GM23338 (cell line): Measurements from ENCODE around the gene TRIM54. TPM values are rescaled to one million over a fixed set of nuclear protein-coding genes. Genes with fewer than 3 reads are reported as not detected.
A peak's percentile ranks its signal among the peaks of the same experiment; 100 is the strongest.

Experiments
- ATAC-seq: fragments of 200-7000 bp; cut with Tn5 transposase; 3 replicates; pipeline ENCODE4 v1.9.1; 2020
- DNase-seq: peaks from one replicate; pipeline ENCODE4 v3.0.0-alpha.2; 2015; ENCODE audit warnings: low spot score
- H2AFZ ChIP-seq: fragments of 200-600 bp; sonication (generic); 2 replicates; pipeline ENCODE4 v1.8.0; 2016; ENCODE audit warnings: antibody characterized with exemption, mild to moderate bottlenecking, moderate library complexity
- H3F3A ChIP-seq: fragments of 200-600 bp; sonication (generic); replicated peaks from 2 replicates; pipeline ENCODE4 v1.8.0; 2017; ENCODE audit warnings: antibody characterized with exemption, mixed run types, low read depth
- H3K27ac ChIP-seq: fragments of 200-600 bp; sonication (generic); 2 replicates; pipeline ENCODE4 v1.6.1; 2016; ENCODE audit warnings: low read depth
- H3K27me3 ChIP-seq: fragments of 200-600 bp; sonication (generic); 2 replicates; pipeline ENCODE4 v1.8.0; 2016; ENCODE audit warnings: mild to moderate bottlenecking, mixed run types, moderate library complexity; ENCODE audit not compliant: insufficient read depth
- H3K36me3 ChIP-seq: fragments of 200-600 bp; sonication (generic); 2 replicates; pipeline ENCODE4 v1.8.0; 2016; ENCODE audit warnings: mild to moderate bottlenecking; ENCODE audit not compliant: insufficient read depth
- H3K4me1 ChIP-seq: fragments of 200-600 bp; sonication (generic); 2 replicates; pipeline ENCODE4 v1.8.0; 2016; ENCODE audit warnings: mild to moderate bottlenecking, moderate library complexity; ENCODE audit not compliant: insufficient read depth
- H3K4me2 ChIP-seq: fragments of 200-600 bp; sonication (generic); 2 replicates; pipeline ENCODE4 v1.7.1; 2017; ENCODE audit warnings: mixed run types
- H3K4me3 ChIP-seq: fragments of 200-600 bp; sonication (generic); 2 replicates; pipeline ENCODE4 v1.6.1; 2016; ENCODE audit warnings: mixed run types
- H3K79me2 ChIP-seq: fragments of 200-600 bp; sonication (generic); replicated peaks from 2 replicates; pipeline ENCODE4 v1.8.0; 2017; ENCODE audit warnings: mild to moderate bottlenecking; ENCODE audit not compliant: insufficient read depth
- H3K9me2 ChIP-seq: fragments of 200-600 bp; sonication (generic); 2 replicates; pipeline ENCODE4 v1.8.0; 2017; ENCODE audit not compliant: insufficient read depth
- H4K20me1 ChIP-seq: fragments of 200-600 bp; sonication (generic); replicated peaks from 2 replicates; pipeline ENCODE4 v1.8.0; 2017; ENCODE audit warnings: mild to moderate bottlenecking; ENCODE audit not compliant: insufficient read depth
- H3K27ac Mint-ChIP-seq: 2 replicates; pipeline ENCODE4 v1.8.0; 2020; ENCODE audit warnings: inconsistent platforms, mild to moderate bottlenecking, moderate library complexity, mixed read lengths
- H3K27me3 Mint-ChIP-seq: 3 replicates; pipeline ENCODE4 v1.8.0; 2022; ENCODE audit warnings: low read depth, mild to moderate bottlenecking, moderate library complexity, mixed read lengths, inconsistent platforms; ENCODE audit not compliant: insufficient read depth, poor library complexity
- H3K36me3 Mint-ChIP-seq: 3 replicates; pipeline ENCODE4 v1.8.0; 2021; ENCODE audit warnings: low read depth, mild to moderate bottlenecking, inconsistent platforms, moderate library complexity, mixed read lengths
- H3K4me1 Mint-ChIP-seq: 3 replicates; pipeline ENCODE4 v1.8.0; 2020; ENCODE audit warnings: mild to moderate bottlenecking, inconsistent platforms, mixed read lengths
- H3K4me3 Mint-ChIP-seq: 3 replicates; pipeline ENCODE4 v1.8.0; 2021; ENCODE audit warnings: moderate library complexity, mild to moderate bottlenecking, inconsistent platforms, mixed read lengths
- H3K9me3 Mint-ChIP-seq: 3 replicates; pipeline ENCODE4 v1.8.0; 2020; ENCODE audit warnings: moderate library complexity, mild to moderate bottlenecking, inconsistent platforms, mixed read lengths
- ETS1 ChIP-seq: IDR thresholded peaks from 2 replicates; pipeline ENCODE4 v1.6.1; 2016; ENCODE audit warnings: antibody characterized with exemption
- EZH2 ChIP-seq: fragments of 200-600 bp; sonication (generic); IDR thresholded peaks from one replicate; pipeline ENCODE4 v1.8.0; 2017; ENCODE audit warnings: antibody characterized with exemption, mild to moderate bottlenecking, low read depth; ENCODE audit not compliant: unreplicated experiment
- EZH2phosphoT487 ChIP-seq: fragments of 200-600 bp; sonication (generic); IDR thresholded peaks from one replicate; pipeline ENCODE4 v1.8.1; 2018; ENCODE audit warnings: antibody characterized with exemption; ENCODE audit not compliant: unreplicated experiment
- polyA plus RNA-seq: library from polyadenylated mRNA; unstranded; fragments of >200 nt; fragmentation: Nextera tagmentation; extraction: Ambion mirVana; gene quantifications from 2 replicates; pipeline ENCODE4 v1.2.1, GENCODE V29; 2016
- total RNA-seq: library from RNA; depleted of rRNA; stranded (reverse); fragments of >200 nt; shearing (Covaris generic); gene quantifications from 2 replicates; pipeline ENCODE4 v1.2.3, GENCODE V29; 2014
- TF ChIP-seq, protein P1 (sequence below): IDR thresholded peaks from one replicate; pipeline ENCODE4 v1.6.1; 2018; ENCODE audit warnings: antibody characterized with exemption; ENCODE audit not compliant: unreplicated experiment

TRIM54 gene
- total and polyA plus RNA-seq, 2 experiments from 2014 or later = 1.6 to 3.3 TPM

GRCh38 chr2:27307545-27308358 is 25.5 kb downstream of the TRIM54 start:
- no peak overlapping the region for H3K27ac ChIP-seq
- DNase-seq = peak; percentile 56
- no peaks in the 10 kb centered on the region for H3K79me2 ChIP-seq
- TF ChIP-seq EZH2 (peak; percentile 47), EZH2phosphoT487 (no peak)
- H3K36me3 ChIP-seq = no peaks in the 10 kb centered on the region
- H3K27me3 ChIP-seq = peaks cover 57% of the 10 kb centered on the region
- H3K4me2 ChIP-seq = peak overlapping the region; percentile 84
- H3K4me3 ChIP-seq = peak overlapping the region; percentile 55
- Mint-ChIP-seq H3K4me3 (peak overlapping the region; percentile 60), H3K9me3 (no peaks in the 10 kb centered on the region), H3K4me1 (peaks cover 5% of the 10 kb centered on the region), H3K27ac (no peak overlapping the region), H3K36me3 (peaks cover 5% of the 10 kb centered on the region; the same call in 1 of the 3 replicates), H3K27me3 (peaks cover 54% of the 10 kb centered on the region)
- ATAC-seq = peak; percentile 51
- H2AFZ ChIP-seq = peak overlapping the region; percentile 94; the same call in 1 of the 2 replicates
- peaks cover 8% of the 10 kb centered on the region; the same call in 1 of the 2 replicates for H3F3A ChIP-seq
- peaks cover 9% of the 10 kb centered on the region for H3K4me1 ChIP-seq
- H4K20me1 ChIP-seq = peaks cover 4% of the 10 kb centered on the region; the same call in 1 of the 2 replicates
- no peaks in the 10 kb centered on the region for H3K9me2 ChIP-seq

GRCh38 chr2:27308359-27308881 is 26.2 kb downstream of the TRIM54 start, which contains the start of gene UCN:
UCN (minus strand) TSS chr2:27308445; CDS start chr2:27307895, 550 bp downstream.
- no peak within 1 kb of the TSS for H3K27ac Mint-ChIP-seq
- Histone ChIP-seq H3K36me3 (no peaks in the 10 kb centered on the region), H4K20me1 (peaks cover 4% of the 10 kb centered on the region; the same call in 1 of the 2 replicates), H3K79me2 (no peaks in the 10 kb centered on the region), H3K4me2 (peak within 1 kb of the TSS; percentile 84), H3K9me2 (no peaks in the 10 kb centered on the region), H3K27me3 (peaks cover 57% of the 10 kb centered on the region), H3F3A (0 out of 2 replicates have a peak, but pooled peaks cover 6% of the 10 kb centered on the region), H3K27ac (no peak within 1 kb of the TSS), H3K4me3 (peak within 1 kb of the TSS; percentile 55), H3K4me1 (peaks cover 9% of the 10 kb centered on the region; the same call in 1 of the 2 replicates), H2AFZ (peak within 1 kb of the TSS; percentile 94; the same call in 1 of the 2 replicates)
- DNase-seq (peak; percentile 83), ATAC-seq (peak; percentile 59)
- TF ChIP-seq ETS1 = no peak
- TF ChIP-seq EZH2 = peak; percentile 32
- TF ChIP-seq, protein P1, sequence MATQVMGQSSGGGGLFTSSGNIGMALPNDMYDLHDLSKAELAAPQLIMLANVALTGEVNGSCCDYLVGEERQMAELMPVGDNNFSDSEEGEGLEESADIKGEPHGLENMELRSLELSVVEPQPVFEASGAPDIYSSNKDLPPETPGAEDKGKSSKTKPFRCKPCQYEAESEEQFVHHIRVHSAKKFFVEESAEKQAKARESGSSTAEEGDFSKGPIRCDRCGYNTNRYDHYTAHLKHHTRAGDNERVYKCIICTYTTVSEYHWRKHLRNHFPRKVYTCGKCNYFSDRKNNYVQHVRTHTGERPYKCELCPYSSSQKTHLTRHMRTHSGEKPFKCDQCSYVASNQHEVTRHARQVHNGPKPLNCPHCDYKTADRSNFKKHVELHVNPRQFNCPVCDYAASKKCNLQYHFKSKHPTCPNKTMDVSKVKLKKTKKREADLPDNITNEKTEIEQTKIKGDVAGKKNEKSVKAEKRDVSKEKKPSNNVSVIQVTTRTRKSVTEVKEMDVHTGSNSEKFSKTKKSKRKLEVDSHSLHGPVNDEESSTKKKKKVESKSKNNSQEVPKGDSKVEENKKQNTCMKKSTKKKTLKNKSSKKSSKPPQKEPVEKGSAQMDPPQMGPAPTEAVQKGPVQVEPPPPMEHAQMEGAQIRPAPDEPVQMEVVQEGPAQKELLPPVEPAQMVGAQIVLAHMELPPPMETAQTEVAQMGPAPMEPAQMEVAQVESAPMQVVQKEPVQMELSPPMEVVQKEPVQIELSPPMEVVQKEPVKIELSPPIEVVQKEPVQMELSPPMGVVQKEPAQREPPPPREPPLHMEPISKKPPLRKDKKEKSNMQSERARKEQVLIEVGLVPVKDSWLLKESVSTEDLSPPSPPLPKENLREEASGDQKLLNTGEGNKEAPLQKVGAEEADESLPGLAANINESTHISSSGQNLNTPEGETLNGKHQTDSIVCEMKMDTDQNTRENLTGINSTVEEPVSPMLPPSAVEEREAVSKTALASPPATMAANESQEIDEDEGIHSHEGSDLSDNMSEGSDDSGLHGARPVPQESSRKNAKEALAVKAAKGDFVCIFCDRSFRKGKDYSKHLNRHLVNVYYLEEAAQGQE = peak; percentile 97
- peaks cover 2% of the 10 kb centered on the region; the same call in 2 of the 3 replicates for H3K4me1 Mint-ChIP-seq
- no peaks in the 10 kb centered on the region for H3K9me3 Mint-ChIP-seq
- peaks cover 54% of the 10 kb centered on the region for H3K27me3 Mint-ChIP-seq
- peaks cover 5% of the 10 kb centered on the region; the same call in 1 of the 3 replicates for H3K36me3 Mint-ChIP-seq
- H3K4me3 Mint-ChIP-seq = peak within 1 kb of the TSS; percentile 60
